ENCODE results near the gene KLHL30. TPM values are rescaled to one million over a fixed set of nuclear protein-coding genes. Genes with fewer than 3 reads are reported as not detected.
A peak's percentile ranks its signal among the peaks of the same experiment; 100 is the strongest.

Gene KLHL30
- 1.1 TPM for polyA plus RNA-seq (2013, experiment 1 of 2)
- polyA plus RNA-seq (2013, experiment 2 of 2) = 1.4 TPM

- Histone ChIP-seq H3K9me3 (ENCODE audit: control insufficient read depth, low read length) (no peaks in the 10 kb centered on the region), H3K4me3 (ENCODE audit: extremely low read depth, insufficient read depth, low read length, poor library complexity, severe bottlenecking) (peak within 1 kb of the TSS; percentile 8), H3K36me3 (ENCODE audit: control insufficient read depth, insufficient read depth, low read length) (no peaks in the 10 kb centered on the region), H3K27ac (ENCODE audit: low read depth, low read length, severe bottlenecking) (peak within 1 kb of the TSS; percentile 36), H3K4me1 (ENCODE audit: control insufficient read depth, insufficient read depth, low read length, poor library complexity, severe bottlenecking) (peaks cover 29% of the 10 kb centered on the region)
- WGBS, 2 experiments (ENCODE audit: insufficient coverage in 2 of 2) = 71 to 81% methylated on average over 16 to 17 of the region's 22 CpGs
Observed at GRCh38 chr2:238138331-238139195, at the start of gene KLHL30. TSS of gene KLHL30 (plus strand) at chr2:238138668. CDS start at chr2:238140755, 2,087 bp downstream.

GRCh38 chr2:238090887-238091286 lies 47.6 kb upstream of the KLHL30 start:
- no peaks in the 10 kb centered on the region for H3K9me3 ChIP-seq (ENCODE audit: control insufficient read depth, low read length)
- H3K4me3 ChIP-seq (ENCODE audit: extremely low read depth, insufficient read depth, low read length, poor library complexity, severe bottlenecking) = no peak overlapping the region
- H3K4me1 ChIP-seq (ENCODE audit: control insufficient read depth, insufficient read depth, low read length, poor library complexity, severe bottlenecking) = no peaks in the 10 kb centered on the region
- WGBS, 2 experiments (ENCODE audit: insufficient coverage in 2 of 2) = 88 to 94% methylated on average over 3 to 4 of the region's 4 CpGs
- H3K36me3 ChIP-seq (ENCODE audit: control insufficient read depth, insufficient read depth, low read length) = peaks cover 9% of the 10 kb centered on the region
- H3K27ac ChIP-seq (ENCODE audit: low read depth, low read length, severe bottlenecking) = no peak overlapping the region

- Histone ChIP-seq H3K27ac (ENCODE audit: low read depth, low read length, severe bottlenecking) (no peak overlapping the region), H3K9me3 (ENCODE audit: control insufficient read depth, low read length) (no peaks in the 10 kb centered on the region), H3K4me3 (ENCODE audit: extremely low read depth, insufficient read depth, low read length, poor library complexity, severe bottlenecking) (no peak overlapping the region), H3K4me1 (ENCODE audit: control insufficient read depth, insufficient read depth, low read length, poor library complexity, severe bottlenecking) (no peaks in the 10 kb centered on the region), H3K36me3 (ENCODE audit: control insufficient read depth, insufficient read depth, low read length) (peaks cover 9% of the 10 kb centered on the region)
- 94 to 96% methylated on average over 11 to 12 of the region's 16 CpGs for WGBS, 2 experiments (ENCODE audit: insufficient coverage in 2 of 2)
Observed at GRCh38 chr2:238091436-238092060, 46.9 kb upstream of the KLHL30 start.

- H3K4me1 ChIP-seq (ENCODE audit: control insufficient read depth, insufficient read depth, low read length, poor library complexity, severe bottlenecking) = no peaks in the 10 kb centered on the region
- H3K9me3 ChIP-seq (ENCODE audit: control insufficient read depth, low read length) = no peaks in the 10 kb centered on the region
- H3K36me3 ChIP-seq (ENCODE audit: control insufficient read depth, insufficient read depth, low read length) = peaks cover 4% of the 10 kb centered on the region
- no peak overlapping the region for H3K27ac ChIP-seq (ENCODE audit: low read depth, low read length, severe bottlenecking)
- H3K4me3 ChIP-seq (ENCODE audit: extremely low read depth, insufficient read depth, low read length, poor library complexity, severe bottlenecking) = no peak overlapping the region
- 93 to 95% methylated on average over 11 to 12 of the region's 12 CpGs for WGBS, 2 experiments (ENCODE audit: insufficient coverage in 2 of 2)
Observed at GRCh38 chr2:238092486-238093035, 45.9 kb upstream of the KLHL30 start.

- no peak overlapping the region for H3K27ac ChIP-seq (ENCODE audit: low read depth, low read length, severe bottlenecking)
- H3K36me3 ChIP-seq (ENCODE audit: control insufficient read depth, insufficient read depth, low read length) = peaks cover 4% of the 10 kb centered on the region
- H3K4me3 ChIP-seq (ENCODE audit: extremely low read depth, insufficient read depth, low read length, poor library complexity, severe bottlenecking) = no peak overlapping the region
- 92 to 95% methylated on average over 17 to 18 of the region's 26 CpGs for WGBS, 2 experiments (ENCODE audit: insufficient coverage in 2 of 2)
- H3K9me3 ChIP-seq (ENCODE audit: control insufficient read depth, low read length) = no peaks in the 10 kb centered on the region
- H3K4me1 ChIP-seq (ENCODE audit: control insufficient read depth, insufficient read depth, low read length, poor library complexity, severe bottlenecking) = no peaks in the 10 kb centered on the region
Observed at GRCh38 chr2:238093181-238094140, 45.0 kb upstream of the KLHL30 start.

- Histone ChIP-seq H3K9me3 (ENCODE audit: control insufficient read depth, low read length) (no peaks in the 10 kb centered on the region), H3K4me3 (ENCODE audit: extremely low read depth, insufficient read depth, low read length, poor library complexity, severe bottlenecking) (no peak overlapping the region), H3K27ac (ENCODE audit: low read depth, low read length, severe bottlenecking) (no peak overlapping the region), H3K4me1 (ENCODE audit: control insufficient read depth, insufficient read depth, low read length, poor library complexity, severe bottlenecking) (no peaks in the 10 kb centered on the region), H3K36me3 (ENCODE audit: control insufficient read depth, insufficient read depth, low read length) (peaks cover 4% of the 10 kb centered on the region)
- WGBS, 2 experiments (ENCODE audit: insufficient coverage in 2 of 2) = 95 to 96% methylated on average over 17 of the region's 17 CpGs
Observed at GRCh38 chr2:238094438-238095022, 43.9 kb upstream of the KLHL30 start.

- H3K4me1 ChIP-seq (ENCODE audit: control insufficient read depth, insufficient read depth, low read length, poor library complexity, severe bottlenecking) = no peaks in the 10 kb centered on the region
- 97 to 98% methylated on average over 7 of the region's 7 CpGs for WGBS, 2 experiments (ENCODE audit: insufficient coverage in 2 of 2)
- H3K36me3 ChIP-seq (ENCODE audit: control insufficient read depth, insufficient read depth, low read length) = peaks cover 4% of the 10 kb centered on the region
- H3K4me3 ChIP-seq (ENCODE audit: extremely low read depth, insufficient read depth, low read length, poor library complexity, severe bottlenecking) = no peak overlapping the region
- H3K9me3 ChIP-seq (ENCODE audit: control insufficient read depth, low read length) = no peaks in the 10 kb centered on the region
- no peak overlapping the region for H3K27ac ChIP-seq (ENCODE audit: low read depth, low read length, severe bottlenecking)
Observed at GRCh38 chr2:238095143-238095542, 43.3 kb upstream of the KLHL30 start.

- WGBS, 2 experiments (ENCODE audit: insufficient coverage in 2 of 2) = 82 to 87% methylated on average over 22 of the region's 22 CpGs
- H3K4me1 ChIP-seq (ENCODE audit: control insufficient read depth, insufficient read depth, low read length, poor library complexity, severe bottlenecking) = no peaks in the 10 kb centered on the region
- no peaks in the 10 kb centered on the region for H3K9me3 ChIP-seq (ENCODE audit: control insufficient read depth, low read length)
- peaks cover 4% of the 10 kb centered on the region for H3K36me3 ChIP-seq (ENCODE audit: control insufficient read depth, insufficient read depth, low read length)
- H3K27ac ChIP-seq (ENCODE audit: low read depth, low read length, severe bottlenecking) = no peak overlapping the region
- no peak overlapping the region for H3K4me3 ChIP-seq (ENCODE audit: extremely low read depth, insufficient read depth, low read length, poor library complexity, severe bottlenecking)
Observed at GRCh38 chr2:238096311-238097011, 42.0 kb upstream of the KLHL30 start.

GRCh38 chr2:238097201-238097987 lies 41.1 kb upstream of the KLHL30 start:
- no peaks in the 10 kb centered on the region for H3K9me3 ChIP-seq (ENCODE audit: control insufficient read depth, low read length)
- 93 to 96% methylated on average over 16 to 18 of the region's 19 CpGs for WGBS, 2 experiments (ENCODE audit: insufficient coverage in 2 of 2)
- no peaks in the 10 kb centered on the region for H3K4me1 ChIP-seq (ENCODE audit: control insufficient read depth, insufficient read depth, low read length, poor library complexity, severe bottlenecking)
- no peak overlapping the region for H3K4me3 ChIP-seq (ENCODE audit: extremely low read depth, insufficient read depth, low read length, poor library complexity, severe bottlenecking)
- no peak overlapping the region for H3K27ac ChIP-seq (ENCODE audit: low read depth, low read length, severe bottlenecking)
- peaks cover 4% of the 10 kb centered on the region for H3K36me3 ChIP-seq (ENCODE audit: control insufficient read depth, insufficient read depth, low read length)

Data from mesodermal cell (in vitro differentiated cells).